OCI-LY1 (cell line): Measurements from ENCODE around the gene FAM83G.

Source experiments
- H2AFZ ChIP-seq: fragments of 200-600 bp; sonication (generic), shearing (Covaris generic); 2 replicates; pipeline ENCODE4 v1.6.0; 2014; ENCODE audit warnings: antibody characterized with exemption, mild to moderate bottlenecking, low read length
- H3F3A ChIP-seq: fragments of 200-600 bp; sonication (generic), shearing (Covaris generic); 2 replicates; pipeline ENCODE4 v1.6.0; 2014; ENCODE audit warnings: mild to moderate bottlenecking, antibody characterized with exemption, low read length, moderate library complexity; ENCODE audit not compliant: insufficient read depth
- H3K27ac ChIP-seq: fragments of 200-600 bp; sonication (generic); 2 replicates; pipeline ENCODE4 v1.5.1; 2014; ENCODE audit warnings: low read length, mixed run types, mild to moderate bottlenecking, low read depth; ENCODE audit not compliant: poor library complexity, severe bottlenecking
- H3K27me3 ChIP-seq: fragments of 200-600 bp; sonication (generic); 2 replicates; pipeline ENCODE4 v1.6.0; 2014; ENCODE audit warnings: antibody characterized with exemption, mild to moderate bottlenecking, low read length, moderate library complexity; ENCODE audit not compliant: insufficient read depth
- H3K36me3 ChIP-seq: fragments of 200-600 bp; sonication (generic); 2 replicates; pipeline ENCODE4 v1.6.1; 2014; ENCODE audit warnings: mild to moderate bottlenecking, antibody characterized with exemption, low read length, moderate library complexity, mixed read lengths; ENCODE audit not compliant: insufficient read depth
- H3K4me1 ChIP-seq: fragments of 200-600 bp; sonication (generic); 2 replicates; pipeline ENCODE4 v1.5.1; 2014; ENCODE audit warnings: mild to moderate bottlenecking, low read length, moderate library complexity; ENCODE audit not compliant: insufficient read depth, severe bottlenecking
- H3K4me2 ChIP-seq: fragments of 200-600 bp; sonication (generic), shearing (Covaris generic); 2 replicates; pipeline ENCODE4 v1.6.1; 2014; ENCODE audit warnings: low read length
- H3K4me3 ChIP-seq: fragments of 200-600 bp; sonication (generic); 2 replicates; pipeline ENCODE4 v1.5.1; 2014; ENCODE audit warnings: low read length, low read depth, mild to moderate bottlenecking, mixed read lengths; ENCODE audit not compliant: poor library complexity, severe bottlenecking
- H3K79me2 ChIP-seq: fragments of 200-600 bp; shearing (Covaris generic); 2 replicates; pipeline ENCODE4 v1.6.1; 2016; ENCODE audit warnings: mixed run types, low read length, mixed read lengths; ENCODE audit not compliant: insufficient read depth
- H3K9ac ChIP-seq: fragments of 200-600 bp; sonication (generic), shearing (Covaris generic); 2 replicates; pipeline ENCODE4 v1.6.1; 2014; ENCODE audit warnings: mild to moderate bottlenecking, low read length, mixed read lengths
- H3K9me2 ChIP-seq: fragments of 200-600 bp; sonication (generic), shearing (Covaris generic); 2 replicates; pipeline ENCODE4 v1.6.1; 2014; ENCODE audit warnings: low read depth, mild to moderate bottlenecking, low read length, mixed read lengths
- H3K9me3 ChIP-seq: fragments of 200-600 bp; shearing (Covaris generic); 2 replicates; pipeline ENCODE4 v1.6.1; 2014; ENCODE audit warnings: low read length, mixed read lengths
- H4K20me1 ChIP-seq: fragments of 200-600 bp; sonication (generic), shearing (Covaris generic); 2 replicates; pipeline ENCODE4 v1.6.0; 2016; ENCODE audit warnings: mild to moderate bottlenecking, low read length; ENCODE audit not compliant: insufficient read depth
- EZH2 ChIP-seq: fragments of 200-600 bp; sonication (generic), shearing (Covaris generic); IDR thresholded peaks from 2 replicates; pipeline ENCODE4 v1.8.0; 2017; ENCODE audit warnings: borderline replicate concordance, mixed run types, mild to moderate bottlenecking, antibody characterized with exemption, low read length, moderate library complexity, mixed read lengths
- TF ChIP-seq, protein P1 (sequence below): fragments of 200-600 bp; sonication (generic), shearing (Covaris generic); IDR thresholded peaks from 2 replicates; pipeline ENCODE4 v1.5.1; 2017; ENCODE audit warnings: mild to moderate bottlenecking, antibody characterized with exemption, low read length, moderate library complexity, mixed read lengths

FAM83G gene

DNA sequence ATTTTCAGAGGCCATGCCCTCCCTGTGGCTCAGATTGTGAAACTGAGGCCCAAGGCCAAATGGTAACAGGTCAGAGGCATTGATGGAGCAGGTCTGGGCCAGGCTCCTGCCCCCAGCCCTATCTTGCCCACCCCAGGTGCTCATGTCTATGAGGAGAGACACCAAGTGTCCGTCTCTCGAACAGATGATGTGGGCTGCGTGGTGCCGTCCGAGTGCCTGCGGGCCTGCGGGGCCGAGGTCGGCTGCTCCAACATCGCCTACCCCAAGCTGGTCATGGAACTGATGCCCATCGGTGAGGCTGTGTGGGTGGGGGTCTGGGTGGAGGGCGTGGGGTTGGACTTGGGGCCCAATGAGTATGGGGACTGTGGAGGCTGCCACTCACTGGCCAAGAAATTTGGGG lies 8.7 kb upstream of the FAM83G start:
- H3K4me2 ChIP-seq = no peak overlapping the region
- H3K9me2 ChIP-seq = no peaks in the 10 kb centered on the region
- H2AFZ ChIP-seq = no peak overlapping the region
- no peak for TF ChIP-seq EZH2
- TF ChIP-seq, protein P1, sequence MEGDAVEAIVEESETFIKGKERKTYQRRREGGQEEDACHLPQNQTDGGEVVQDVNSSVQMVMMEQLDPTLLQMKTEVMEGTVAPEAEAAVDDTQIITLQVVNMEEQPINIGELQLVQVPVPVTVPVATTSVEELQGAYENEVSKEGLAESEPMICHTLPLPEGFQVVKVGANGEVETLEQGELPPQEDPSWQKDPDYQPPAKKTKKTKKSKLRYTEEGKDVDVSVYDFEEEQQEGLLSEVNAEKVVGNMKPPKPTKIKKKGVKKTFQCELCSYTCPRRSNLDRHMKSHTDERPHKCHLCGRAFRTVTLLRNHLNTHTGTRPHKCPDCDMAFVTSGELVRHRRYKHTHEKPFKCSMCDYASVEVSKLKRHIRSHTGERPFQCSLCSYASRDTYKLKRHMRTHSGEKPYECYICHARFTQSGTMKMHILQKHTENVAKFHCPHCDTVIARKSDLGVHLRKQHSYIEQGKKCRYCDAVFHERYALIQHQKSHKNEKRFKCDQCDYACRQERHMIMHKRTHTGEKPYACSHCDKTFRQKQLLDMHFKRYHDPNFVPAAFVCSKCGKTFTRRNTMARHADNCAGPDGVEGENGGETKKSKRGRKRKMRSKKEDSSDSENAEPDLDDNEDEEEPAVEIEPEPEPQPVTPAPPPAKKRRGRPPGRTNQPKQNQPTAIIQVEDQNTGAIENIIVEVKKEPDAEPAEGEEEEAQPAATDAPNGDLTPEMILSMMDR = no peak
- H3K36me3 ChIP-seq = no peaks in the 10 kb centered on the region
- H3F3A ChIP-seq = no peaks in the 10 kb centered on the region
- H3K4me3 ChIP-seq = no peak overlapping the region
- no peaks in the 10 kb centered on the region for H3K4me1 ChIP-seq
- no peaks in the 10 kb centered on the region for H3K9me3 ChIP-seq
- no peaks in the 10 kb centered on the region for H4K20me1 ChIP-seq
- no peak overlapping the region for H3K27ac ChIP-seq
- H3K9ac ChIP-seq = no peak overlapping the region
- H3K27me3 ChIP-seq = no peaks in the 10 kb centered on the region
- no peaks in the 10 kb centered on the region for H3K79me2 ChIP-seq

DNA sequence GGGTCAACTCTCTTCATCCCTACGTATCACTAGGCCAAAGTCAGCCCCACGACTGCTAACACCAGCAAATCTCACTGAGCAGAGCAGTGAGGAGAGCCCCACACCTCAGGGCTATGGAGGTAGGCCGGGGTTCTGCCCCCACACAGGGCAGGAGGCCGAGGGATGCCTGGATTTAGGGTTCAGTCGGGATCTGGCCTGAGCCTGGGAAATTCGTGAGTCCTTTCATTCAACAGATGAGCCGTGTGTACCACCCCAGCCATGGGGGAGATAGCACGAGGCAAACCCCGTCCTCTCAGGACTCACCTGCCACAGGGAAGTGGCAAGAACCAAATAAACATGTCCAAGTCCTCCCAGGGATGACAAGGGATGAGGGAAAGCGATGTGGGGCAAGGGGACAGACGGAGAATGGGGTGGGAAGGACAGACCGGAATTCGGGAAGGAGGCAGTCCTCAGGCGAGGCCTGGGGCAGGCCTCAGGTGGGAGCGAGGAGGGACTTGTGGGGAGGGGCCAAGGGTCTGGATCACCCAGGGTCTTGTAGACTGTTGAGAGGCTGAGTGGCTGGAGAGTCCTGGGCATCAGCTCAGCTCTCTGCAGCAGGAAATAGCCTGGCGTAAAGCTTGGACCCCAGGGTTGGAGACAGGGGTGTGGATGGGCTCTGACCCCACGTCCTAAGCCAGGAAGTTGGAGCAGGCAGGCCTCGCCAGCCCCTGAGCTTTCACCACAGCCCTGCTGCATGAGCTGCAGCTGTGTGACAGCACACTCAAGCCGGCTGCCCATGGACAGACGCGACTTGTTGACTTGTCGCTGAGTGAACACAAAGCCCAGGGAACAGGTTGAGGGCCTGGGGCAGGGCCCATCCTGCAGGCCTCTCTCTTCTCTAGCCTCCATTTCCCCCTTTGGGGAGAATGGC lies 7.9 kb upstream of the FAM83G start:
- H3K4me2 ChIP-seq = no peak overlapping the region
- no peaks in the 10 kb centered on the region for H4K20me1 ChIP-seq
- no peak overlapping the region for H3K27ac ChIP-seq
- no peaks in the 10 kb centered on the region for H3K27me3 ChIP-seq
- H3K4me3 ChIP-seq = no peak overlapping the region
- no peak overlapping the region for H2AFZ ChIP-seq
- H3K9ac ChIP-seq = no peak overlapping the region
- H3K36me3 ChIP-seq = no peaks in the 10 kb centered on the region
- no peaks in the 10 kb centered on the region for H3K4me1 ChIP-seq
- H3F3A ChIP-seq = no peaks in the 10 kb centered on the region
- no peaks in the 10 kb centered on the region for H3K9me3 ChIP-seq
- TF ChIP-seq, protein P1 = no peak
- TF ChIP-seq EZH2 = no peak
- no peaks in the 10 kb centered on the region for H3K9me2 ChIP-seq
- no peaks in the 10 kb centered on the region for H3K79me2 ChIP-seq

DNA sequence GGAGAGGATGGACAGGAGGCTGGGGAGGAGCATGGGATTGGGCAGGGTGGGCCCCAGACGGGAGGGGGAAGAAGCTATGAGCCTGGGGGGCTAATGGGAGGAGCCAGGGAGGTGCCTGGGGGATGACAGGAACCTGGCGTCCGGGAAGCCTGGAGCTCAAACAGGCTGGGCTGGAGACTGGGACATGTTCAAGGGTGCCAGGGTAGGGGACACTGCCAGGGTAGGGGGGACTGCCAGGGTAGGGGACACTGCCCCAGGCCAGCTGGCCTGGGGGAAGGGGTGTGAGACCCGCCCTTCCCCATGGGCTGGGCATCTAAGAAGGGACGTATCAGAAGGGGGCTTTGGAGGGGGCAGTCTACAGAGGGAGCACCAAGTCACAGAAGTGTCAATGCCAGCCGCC lies 7.0 kb upstream of the FAM83G start:
- H3K4me2 ChIP-seq = no peak overlapping the region
- H3F3A ChIP-seq = no peaks in the 10 kb centered on the region
- no peaks in the 10 kb centered on the region for H3K36me3 ChIP-seq
- H3K9me2 ChIP-seq = no peaks in the 10 kb centered on the region
- H2AFZ ChIP-seq = no peak overlapping the region
- no peaks in the 10 kb centered on the region for H3K27me3 ChIP-seq
- no peaks in the 10 kb centered on the region for H4K20me1 ChIP-seq
- no peak overlapping the region for H3K9ac ChIP-seq
- H3K79me2 ChIP-seq = no peaks in the 10 kb centered on the region
- no peaks in the 10 kb centered on the region for H3K4me1 ChIP-seq
- no peaks in the 10 kb centered on the region for H3K9me3 ChIP-seq
- H3K4me3 ChIP-seq = no peak overlapping the region
- no peak overlapping the region for H3K27ac ChIP-seq
- TF ChIP-seq EZH2 = no peak
- TF ChIP-seq, protein P1 = no peak
